ENCODE results near the gene HDAC8. TPM values are rescaled to one million over a fixed set of nuclear protein-coding genes. Genes with fewer than 3 reads are reported as not detected.
A peak's percentile ranks its signal among the peaks of the same experiment; 100 is the strongest.

Gene HDAC8
- total RNA-seq, 1 experiment from 2014 or later, result 21.4 TPM

- WGBS (ENCODE audit: extremely low coverage, insufficient read length, low lambda C conversion rate), result no CpG with 5 or more reads among the region's 17 CpGs
- no peak overlapping the region for H2BK15ac ChIP-seq (ENCODE audit: low read depth, low read length)
- H3K27me3 ChIP-seq (ENCODE audit: insufficient read depth, low read length), result peaks cover 53% of the 10 kb centered on the region
Observed at GRCh38 chrX:72307646-72308051, 265.0 kb downstream of the HDAC8 start.

More at GRCh38 chrX:72307646-72308051, 265.0 kb downstream of the HDAC8 start:
- Mint-ChIP-seq H3K4me3 (peak overlapping the region; percentile 50 to 77), H3K9me3 (peaks cover 49 to 68% of the 10 kb centered on the region in 2 experiments), H3K27ac (no peak overlapping the region), H3K4me1 (peaks cover 14 to 24% of the 10 kb centered on the region in 2 experiments), H3K36me3 (ENCODE audit: insufficient read depth in 1 of 3, low read depth in 3 of 3) (peaks cover 0 to 3% (median 3%) of the 10 kb centered on the region in 3 experiments; a peak in 4 of 7 replicates), H3K27me3 (ENCODE audit: low read depth) (peaks cover 74% of the 10 kb centered on the region)
- H4K20me1 ChIP-seq (ENCODE audit: control insufficient read depth, insufficient read depth, insufficient read length), result no peaks in the 10 kb centered on the region
- no peak overlapping the region for H4K8ac ChIP-seq (replicated peaks; ENCODE audit: insufficient read length, low read depth, low read length)
- H3K23ac ChIP-seq (ENCODE audit: insufficient read length, low read depth, low read length), result no peak overlapping the region
- no peak overlapping the region for H2AFZ ChIP-seq (ENCODE audit: low read length)
- H3K4me2 ChIP-seq (ENCODE audit: insufficient read depth, insufficient read length, low read length), result peak overlapping the region; percentile 70
- H3K9ac ChIP-seq (ENCODE audit: extremely low read depth, insufficient read length, low read length), result no peak overlapping the region
- H3K56ac ChIP-seq (ENCODE audit: insufficient read length, low read depth, low read length), result no peak overlapping the region
- H3K79me1 ChIP-seq (ENCODE audit: insufficient read depth, low read depth, low read length, poor library complexity, severe bottlenecking), result no peaks in the 10 kb centered on the region
- H3K27ac ChIP-seq (ENCODE audit: insufficient read length, low read depth, low read length), result no peak overlapping the region
- no peak overlapping the region for H2BK120ac ChIP-seq (ENCODE audit: low read depth, low read length, poor library complexity, severe bottlenecking)
- H3T11ph ChIP-seq (ENCODE audit: low read length), result no peak overlapping the region
- no peak overlapping the region for H4K91ac ChIP-seq (ENCODE audit: insufficient read length, low read depth, low read length)
- DNase-seq, result no peak
- no peak overlapping the region for H3K18ac ChIP-seq (ENCODE audit: insufficient read length, low read depth, low read length)
- no peak overlapping the region for H3K14ac ChIP-seq (ENCODE audit: insufficient read depth, low read length)
- H2BK20ac ChIP-seq (ENCODE audit: low read depth, low read length, poor library complexity, severe bottlenecking), result no peak overlapping the region
- H3K9me3 ChIP-seq (ENCODE audit: control insufficient read depth, low read depth, low read length), result peaks cover 3% of the 10 kb centered on the region
- no peak overlapping the region for H2BK12ac ChIP-seq (ENCODE audit: insufficient read length, low read depth, low read length)
- H3K79me2 ChIP-seq (ENCODE audit: insufficient read depth, low read length), result no peaks in the 10 kb centered on the region
- TF ChIP-seq, protein P1, sequence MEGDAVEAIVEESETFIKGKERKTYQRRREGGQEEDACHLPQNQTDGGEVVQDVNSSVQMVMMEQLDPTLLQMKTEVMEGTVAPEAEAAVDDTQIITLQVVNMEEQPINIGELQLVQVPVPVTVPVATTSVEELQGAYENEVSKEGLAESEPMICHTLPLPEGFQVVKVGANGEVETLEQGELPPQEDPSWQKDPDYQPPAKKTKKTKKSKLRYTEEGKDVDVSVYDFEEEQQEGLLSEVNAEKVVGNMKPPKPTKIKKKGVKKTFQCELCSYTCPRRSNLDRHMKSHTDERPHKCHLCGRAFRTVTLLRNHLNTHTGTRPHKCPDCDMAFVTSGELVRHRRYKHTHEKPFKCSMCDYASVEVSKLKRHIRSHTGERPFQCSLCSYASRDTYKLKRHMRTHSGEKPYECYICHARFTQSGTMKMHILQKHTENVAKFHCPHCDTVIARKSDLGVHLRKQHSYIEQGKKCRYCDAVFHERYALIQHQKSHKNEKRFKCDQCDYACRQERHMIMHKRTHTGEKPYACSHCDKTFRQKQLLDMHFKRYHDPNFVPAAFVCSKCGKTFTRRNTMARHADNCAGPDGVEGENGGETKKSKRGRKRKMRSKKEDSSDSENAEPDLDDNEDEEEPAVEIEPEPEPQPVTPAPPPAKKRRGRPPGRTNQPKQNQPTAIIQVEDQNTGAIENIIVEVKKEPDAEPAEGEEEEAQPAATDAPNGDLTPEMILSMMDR (conservative IDR thresholded peaks at IDR 0.05), result no peak
- peaks cover 27% of the 10 kb centered on the region for H3K23me2 ChIP-seq (ENCODE audit: insufficient read length, low read depth, low read length, poor library complexity, severe bottlenecking)
- H4K5ac ChIP-seq (ENCODE audit: insufficient read length, low read depth, low read length), result no peak overlapping the region
- no peak overlapping the region for H2AK5ac ChIP-seq (ENCODE audit: insufficient read length, low read length)
- H3K4me1 ChIP-seq (ENCODE audit: insufficient read depth, low read length), result no peaks in the 10 kb centered on the region; the same call in 1 of the 2 replicates
- H2BK5ac ChIP-seq (ENCODE audit: insufficient read length, low read length), result no peak overlapping the region
- no peak overlapping the region for H3K4ac ChIP-seq (ENCODE audit: low read depth, low read length)
